GM12874 (cell line): Measurements from ENCODE around the gene DCHS1.

ENCODE experiments used
- TF ChIP-seq, protein P1 (sequence below): IDR thresholded peaks from 2 replicates; pipeline ENCODE4 v1.5.1; 2011; ENCODE audit warnings: low read depth, mild to moderate bottlenecking, control low read depth, low read length, moderate library complexity; ENCODE audit not compliant: insufficient read depth

DCHS1 gene

DNA sequence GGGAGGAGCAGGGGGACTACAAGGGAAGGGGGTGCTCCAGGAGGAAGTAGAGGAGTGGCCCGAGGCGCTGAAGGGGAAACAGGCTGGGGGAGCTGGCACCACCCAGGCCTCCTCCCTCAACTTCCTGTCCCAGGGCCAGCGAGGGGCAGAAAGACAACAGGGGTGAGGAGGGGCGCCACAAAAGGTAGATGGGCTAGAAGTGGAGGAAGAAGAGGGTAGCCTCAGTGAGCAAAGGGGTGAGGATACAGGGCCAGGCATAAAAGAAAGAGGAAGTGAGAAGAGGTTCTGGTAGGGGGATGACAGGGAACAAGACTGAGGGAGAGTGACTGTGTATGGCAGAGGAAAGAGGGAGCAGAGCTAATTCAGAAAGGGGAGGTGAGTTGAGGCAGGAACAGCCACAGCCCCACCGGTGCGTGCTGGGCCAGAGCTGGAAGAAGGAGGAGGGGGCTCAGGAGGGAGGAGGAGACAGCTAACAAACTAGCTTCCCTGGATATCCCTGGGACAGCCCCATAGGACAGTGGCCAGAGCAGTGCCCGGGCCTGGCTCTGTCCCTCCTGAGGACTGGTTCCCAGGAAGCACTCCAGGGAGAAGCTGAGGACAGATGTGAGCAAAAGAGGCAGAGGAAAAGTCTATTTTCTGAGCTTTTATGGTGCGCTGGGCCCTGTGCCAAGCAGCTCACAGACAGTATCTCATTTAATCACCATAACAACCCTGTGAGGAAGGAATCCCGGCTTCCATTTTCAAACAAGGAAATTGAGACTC is 8.5 kb downstream of the DCHS1 start:
- TF ChIP-seq, protein P1, sequence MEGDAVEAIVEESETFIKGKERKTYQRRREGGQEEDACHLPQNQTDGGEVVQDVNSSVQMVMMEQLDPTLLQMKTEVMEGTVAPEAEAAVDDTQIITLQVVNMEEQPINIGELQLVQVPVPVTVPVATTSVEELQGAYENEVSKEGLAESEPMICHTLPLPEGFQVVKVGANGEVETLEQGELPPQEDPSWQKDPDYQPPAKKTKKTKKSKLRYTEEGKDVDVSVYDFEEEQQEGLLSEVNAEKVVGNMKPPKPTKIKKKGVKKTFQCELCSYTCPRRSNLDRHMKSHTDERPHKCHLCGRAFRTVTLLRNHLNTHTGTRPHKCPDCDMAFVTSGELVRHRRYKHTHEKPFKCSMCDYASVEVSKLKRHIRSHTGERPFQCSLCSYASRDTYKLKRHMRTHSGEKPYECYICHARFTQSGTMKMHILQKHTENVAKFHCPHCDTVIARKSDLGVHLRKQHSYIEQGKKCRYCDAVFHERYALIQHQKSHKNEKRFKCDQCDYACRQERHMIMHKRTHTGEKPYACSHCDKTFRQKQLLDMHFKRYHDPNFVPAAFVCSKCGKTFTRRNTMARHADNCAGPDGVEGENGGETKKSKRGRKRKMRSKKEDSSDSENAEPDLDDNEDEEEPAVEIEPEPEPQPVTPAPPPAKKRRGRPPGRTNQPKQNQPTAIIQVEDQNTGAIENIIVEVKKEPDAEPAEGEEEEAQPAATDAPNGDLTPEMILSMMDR = no peak

DNA sequence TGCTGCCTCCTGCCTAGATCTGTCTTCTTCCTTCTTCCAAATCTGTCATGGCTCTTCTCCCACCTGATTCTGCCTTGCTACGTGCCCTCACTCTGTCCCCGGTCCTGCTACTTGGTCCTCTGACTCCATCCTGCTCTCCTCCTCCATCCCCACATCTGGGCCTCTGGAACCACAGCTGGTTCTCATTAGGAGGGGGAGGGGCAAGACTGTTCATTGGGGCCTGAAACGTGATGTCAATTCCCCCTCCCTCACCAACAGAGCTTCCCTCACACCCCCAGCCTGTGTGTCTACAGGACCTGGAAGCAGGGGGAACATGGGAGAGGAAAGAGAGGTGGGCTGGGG is 9.1 kb downstream of the DCHS1 start:
- TF ChIP-seq, protein P1 = no peak

DNA sequence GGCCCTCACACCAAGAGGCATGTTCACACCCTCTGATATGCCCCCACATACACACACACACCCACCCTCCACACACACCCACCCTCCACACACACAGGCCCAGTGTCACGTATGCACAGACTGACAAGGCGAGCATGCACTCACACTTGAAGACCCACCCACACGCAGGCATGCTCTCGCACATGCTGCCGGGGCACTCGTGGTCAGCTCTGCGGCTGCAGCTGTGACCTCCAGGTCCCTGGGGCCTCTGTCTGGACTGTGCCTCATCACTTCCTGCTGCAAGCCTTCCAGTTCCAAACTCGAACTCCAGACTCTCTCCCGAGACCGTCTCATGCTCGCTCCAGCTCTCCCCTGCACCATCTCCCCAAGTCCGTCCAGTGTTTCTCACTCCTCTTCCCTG is 9.5 kb downstream of the DCHS1 start:
- TF ChIP-seq, protein P1 = no peak

DNA sequence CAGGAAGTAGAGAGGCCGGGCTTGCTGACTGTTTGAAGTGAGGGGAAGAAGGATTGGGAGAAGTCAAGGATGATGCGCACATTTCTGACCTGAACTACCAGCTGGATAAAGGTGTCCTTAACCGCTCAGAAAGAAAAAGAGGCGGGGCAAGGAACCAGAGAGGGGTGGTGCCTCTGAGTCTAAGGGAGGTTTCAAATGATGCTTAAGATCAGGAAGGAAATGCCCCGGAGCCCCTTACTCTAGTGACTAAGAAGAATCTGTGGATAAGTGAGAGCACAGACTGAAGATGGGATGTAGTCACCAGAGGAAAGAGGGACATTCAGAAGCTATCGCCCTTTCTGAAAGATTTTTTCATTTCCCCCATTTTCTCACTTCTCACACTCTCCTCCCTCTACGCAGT is 12.7 kb downstream of the DCHS1 start:
- TF ChIP-seq, protein P1 = no peak

DNA sequence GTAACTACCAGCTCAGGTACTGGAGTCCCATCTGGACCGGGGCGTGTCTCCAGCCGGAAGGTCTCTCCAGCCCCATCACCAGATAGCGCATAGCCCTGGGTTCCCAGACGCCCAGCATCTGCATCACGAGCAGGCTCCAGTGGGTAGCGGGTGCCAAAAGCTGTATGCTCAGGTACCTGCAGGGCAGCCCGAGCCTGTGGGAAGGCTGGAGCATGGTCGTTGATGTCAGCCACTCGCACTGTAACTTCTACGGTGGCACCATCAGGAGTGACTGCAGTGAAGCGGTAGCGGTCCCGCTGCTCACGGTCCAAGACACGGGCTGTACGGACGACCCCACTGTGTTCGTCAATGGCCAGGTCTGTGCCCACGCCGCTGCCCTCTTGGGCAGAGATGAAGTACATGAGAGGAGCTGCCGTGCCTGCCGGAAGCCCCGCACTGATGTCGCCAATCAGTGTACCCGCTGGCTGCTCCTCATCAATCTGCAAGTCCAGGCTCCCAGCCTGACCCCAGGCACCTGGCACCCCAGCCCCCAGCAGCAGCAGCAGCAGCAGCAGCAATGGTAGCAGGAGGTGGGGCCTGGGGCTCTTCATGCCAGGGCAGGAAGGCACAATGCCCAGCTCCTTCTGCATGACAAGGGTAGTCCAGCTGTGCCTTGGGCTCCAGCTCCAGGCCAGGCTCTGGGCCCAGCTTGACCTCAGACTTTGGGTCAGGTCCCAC is 14.5 kb downstream of the DCHS1 start:
- TF ChIP-seq, protein P1 = no peak

DNA sequence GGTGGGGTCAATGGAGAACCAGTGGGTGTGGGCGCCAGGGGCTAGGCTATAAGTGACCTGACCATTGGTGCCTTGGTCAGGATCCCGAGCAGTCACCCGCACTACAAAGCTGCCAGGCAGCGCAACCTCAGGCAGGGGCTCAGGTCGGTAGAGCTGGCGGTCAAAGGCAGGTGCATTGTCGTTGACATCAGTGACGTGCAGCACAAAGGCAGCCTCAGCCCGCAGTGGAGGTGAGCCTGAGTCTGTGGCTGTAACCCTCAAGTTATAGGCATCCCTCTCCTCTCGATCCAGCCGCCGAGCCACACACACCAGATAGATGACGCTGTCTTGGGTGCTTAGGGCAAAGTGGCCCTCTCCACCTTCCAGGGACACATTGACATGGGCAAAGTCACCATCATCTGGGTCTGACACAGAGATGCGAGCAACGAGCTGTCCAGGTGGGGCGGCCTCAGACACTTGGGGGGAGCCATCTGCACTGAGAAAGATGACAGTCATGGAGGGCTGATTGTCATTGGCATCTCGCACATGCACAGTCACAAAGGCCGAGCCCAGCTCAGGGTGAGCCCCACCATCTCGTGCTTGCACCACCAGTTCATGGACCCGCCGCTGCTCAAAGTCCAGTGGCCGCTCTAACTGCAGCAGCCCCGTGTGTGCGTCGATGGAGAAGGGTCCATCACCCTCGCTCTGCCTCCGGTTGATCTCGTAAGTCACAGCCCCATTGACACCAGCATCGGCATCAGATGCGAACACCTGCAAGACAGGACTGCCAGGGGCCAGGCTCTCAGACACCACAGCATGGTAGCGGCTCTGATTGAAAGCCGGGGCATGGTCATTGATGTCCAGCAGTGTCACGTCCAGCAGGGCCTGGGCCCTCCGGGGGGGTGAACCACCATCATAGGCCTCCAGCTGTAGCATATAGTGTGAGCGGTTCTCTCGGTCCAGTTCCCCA is 15.3 kb downstream of the DCHS1 start:
- TF ChIP-seq, protein P1 = no peak

DNA sequence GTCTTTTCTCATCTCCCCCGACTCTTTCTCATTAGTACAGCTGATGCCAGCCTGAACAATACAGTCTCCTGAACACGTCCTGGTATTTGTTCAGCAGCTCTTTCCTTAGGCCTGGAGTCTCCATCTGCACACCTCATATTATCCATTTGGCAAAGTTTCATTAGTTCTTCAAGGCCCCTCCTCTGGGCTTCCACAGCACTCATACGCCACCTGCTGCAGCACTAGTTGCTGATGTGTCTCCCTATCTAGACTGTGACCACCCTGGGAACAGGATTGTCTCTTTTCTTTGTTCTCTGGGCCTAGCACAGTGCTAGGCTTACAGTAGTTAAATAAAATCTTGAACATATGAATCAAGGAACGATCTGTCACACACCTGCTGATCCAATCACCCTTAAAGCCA is 17.2 kb downstream of the DCHS1 start:
- TF ChIP-seq, protein P1 = no peak
